Subcutaneous abdominal adipose tissue (tissue), 5 donors: ENCODE results near the gene DNAJB2.
A peak's percentile ranks its signal among the peaks of the same experiment; 100 is the strongest.

Experiments used
- H3K27ac ChIP-seq: one replicate; pipeline ENCODE4 v1.7.0; 2013; ENCODE audit warnings: low read depth, mild to moderate bottlenecking, inconsistent platforms, low read length, moderate library complexity
- H3K27me3 ChIP-seq, 5 donors: one replicate each; pipeline ENCODE4 v1.7.0; 2013; ENCODE audit warnings: low read length in 5 of 5, inconsistent platforms in 1 of 5; ENCODE audit not compliant: control insufficient read depth in 5 of 5, insufficient read depth in 4 of 5
- H3K36me3 ChIP-seq, 5 donors: one replicate each; pipeline ENCODE4 v1.7.0; 2013; ENCODE audit warnings: low read length in 5 of 5; ENCODE audit not compliant: control insufficient read depth in 5 of 5, insufficient read depth in 5 of 5
- H3K4me1 ChIP-seq, 5 donors: one replicate each; pipeline ENCODE4 v1.7.0; 2013; ENCODE audit warnings: low read length in 5 of 5, mild to moderate bottlenecking in 3 of 5, moderate library complexity in 1 of 5; ENCODE audit not compliant: control insufficient read depth in 5 of 5, insufficient read depth in 5 of 5
- H3K4me3 ChIP-seq, 5 donors: one replicate each; pipeline ENCODE4 v1.7.0; 2013; ENCODE audit warnings: low read length in 5 of 5, low read depth in 1 of 5
- H3K9ac ChIP-seq, 5 donors: one replicate each; pipeline ENCODE4 v1.7.0; 2013; ENCODE audit warnings: low read length in 5 of 5, mild to moderate bottlenecking in 4 of 5, moderate library complexity in 3 of 5
- H3K9me3 ChIP-seq, 5 donors: one replicate each; pipeline ENCODE4 v1.7.0; 2013; ENCODE audit warnings: low read length in 5 of 5; ENCODE audit not compliant: control insufficient read depth in 5 of 5
- donor health status: healthy.
- donor health status: healthy.
- donor health status: healthy.
- donor health status: healthy.
- donor health status: healthy.

Gene DNAJB2

DNA sequence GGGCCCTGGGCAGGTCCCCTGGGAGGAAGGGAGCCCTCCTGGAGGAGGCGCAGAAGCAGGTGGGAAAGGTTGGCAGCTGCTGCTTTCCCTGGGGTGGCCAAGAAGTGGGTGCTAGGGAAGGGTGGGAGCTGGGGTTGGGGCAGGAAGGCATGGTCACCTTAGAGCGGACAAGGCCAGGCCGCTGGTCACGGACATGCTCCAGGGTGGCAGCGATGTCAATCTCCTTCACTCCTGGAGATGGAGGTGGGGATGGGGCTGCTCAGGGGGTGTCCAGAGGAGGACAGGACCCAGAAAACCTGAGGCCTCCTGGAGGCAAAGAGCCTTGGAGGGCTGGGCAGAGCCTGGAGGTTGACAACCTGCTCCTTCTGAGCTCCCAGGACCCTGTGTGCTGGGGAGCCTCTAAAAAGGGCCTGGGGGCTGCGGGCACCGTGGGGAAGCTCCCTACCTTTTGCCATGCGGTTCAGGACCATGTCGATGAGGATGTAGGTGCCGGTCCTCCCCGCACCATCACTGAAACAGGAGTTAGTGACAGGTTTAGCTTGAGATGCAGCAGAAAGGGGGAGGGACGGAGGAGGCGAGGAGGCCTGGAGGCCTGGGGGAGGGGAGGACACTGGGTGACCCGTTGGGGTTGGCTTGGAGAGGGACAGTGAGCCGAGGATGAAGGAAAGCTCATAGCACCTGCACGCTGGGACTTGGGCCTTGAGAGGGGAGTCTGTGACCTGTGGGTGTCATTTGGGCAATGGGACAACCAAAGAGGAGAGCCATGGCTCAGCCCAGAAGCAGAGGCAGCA, 11.4 kb downstream of the DNAJB2 start:
- Histone ChIP-seq H3K4me3 (no peak overlapping the region), H3K27me3 (no peaks in the 10 kb centered on the region), H3K9me3 (no peaks in the 10 kb centered on the region), H3K36me3 (peaks cover 0 to 12% (median 6%) of the 10 kb centered on the region in 5 donors), H3K27ac (peak overlapping the region; percentile 65), H3K9ac (peak overlapping the region in 1 of 5 donors; percentile 26), H3K4me1 (peaks cover 0 to 39% (median 36%) of the 10 kb centered on the region in 5 donors)

GRCh38 chr2:219291394-219291793, 12.2 kb downstream of the DNAJB2 start:
- Histone ChIP-seq H3K9ac (no peak overlapping the region), H3K4me3 (no peak overlapping the region), H3K4me1 (peaks cover 0 to 34% (median 30%) of the 10 kb centered on the region in 5 donors), H3K27ac (no peak overlapping the region), H3K36me3 (peaks cover 0 to 6% (median 4%) of the 10 kb centered on the region in 5 donors), H3K9me3 (no peaks in the 10 kb centered on the region), H3K27me3 (no peaks in the 10 kb centered on the region)

- Histone ChIP-seq H3K4me3 (no peak overlapping the region), H3K9me3 (no peaks in the 10 kb centered on the region), H3K36me3 (peaks cover 0 to under 1% (median 0%) of the 10 kb centered on the region in 5 donors), H3K4me1 (peaks cover 0 to 31% (median 25%) of the 10 kb centered on the region in 5 donors), H3K9ac (no peak overlapping the region), H3K27ac (no peak overlapping the region), H3K27me3 (no peaks in the 10 kb centered on the region)
Measured at GRCh38 chr2:219291910-219292490, 12.8 kb downstream of the DNAJB2 start.

DNA sequence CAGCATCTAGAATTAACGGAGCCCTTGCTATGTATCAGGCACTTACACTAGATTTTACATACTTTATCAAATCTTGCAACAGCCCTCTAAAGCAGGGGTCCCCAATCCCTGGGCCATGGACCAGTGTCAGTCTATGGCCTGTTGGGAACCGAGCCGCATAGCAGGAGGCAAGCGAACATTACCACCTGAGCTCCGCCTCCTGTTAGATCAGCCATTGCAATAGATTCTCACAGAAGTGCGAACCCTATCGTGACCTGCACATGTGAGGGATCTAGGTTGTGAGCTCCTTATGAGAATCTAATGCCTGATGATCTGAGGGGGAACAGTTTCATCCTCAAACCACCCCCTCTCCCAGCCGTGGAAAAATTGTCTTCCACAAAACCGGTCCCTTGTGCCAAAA, 13.4 kb downstream of the DNAJB2 start:
- H3K9me3 ChIP-seq = no peaks in the 10 kb centered on the region
- H3K27ac ChIP-seq = no peak overlapping the region
- no peak overlapping the region for H3K4me3 ChIP-seq
- no peaks in the 10 kb centered on the region for H3K36me3 ChIP-seq
- peaks cover 0 to 2% (median 0%) of the 10 kb centered on the region in 5 donors for H3K27me3 ChIP-seq
- peaks cover 0 to 31% (median 25%) of the 10 kb centered on the region in 5 donors for H3K4me1 ChIP-seq
- no peak overlapping the region for H3K9ac ChIP-seq

DNA sequence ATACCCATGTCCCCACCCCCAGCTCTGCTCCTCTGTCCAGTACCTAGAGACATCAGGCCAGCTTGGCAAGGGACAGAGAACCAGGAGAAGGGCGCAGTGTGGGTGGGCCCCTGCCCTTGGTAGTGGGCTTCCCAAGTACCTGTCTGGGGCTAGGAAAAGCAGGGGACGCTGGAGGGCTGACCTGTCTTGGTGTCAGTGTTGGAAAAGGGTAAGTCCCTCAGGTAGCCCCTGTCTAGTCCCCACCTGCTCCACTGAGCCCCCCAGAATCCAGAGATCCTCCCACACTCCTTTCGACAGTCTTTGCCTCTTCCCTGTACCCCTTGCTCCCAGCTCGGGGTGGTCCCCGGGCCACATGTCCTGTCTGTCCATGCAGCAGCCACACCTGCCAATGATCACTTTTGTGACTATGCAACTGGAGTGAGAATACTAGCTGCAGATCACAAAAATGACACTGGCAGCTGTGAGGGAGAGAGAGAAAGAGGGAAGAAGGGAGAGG, 14.6 kb downstream of the DNAJB2 start:
- Histone ChIP-seq H3K4me1 (peaks cover 0 to 34% (median 26%) of the 10 kb centered on the region in 5 donors), H3K9ac (peak overlapping the region in 4 of 5 donors; percentile 56 to 91 (median 78)), H3K27ac (peak overlapping the region; percentile 60), H3K36me3 (no peaks in the 10 kb centered on the region), H3K27me3 (peaks cover 0 to 4% (median 0%) of the 10 kb centered on the region in 5 donors), H3K9me3 (no peaks in the 10 kb centered on the region), H3K4me3 (peak overlapping the region in 2 of 5 donors; percentile 33 to 74)

GRCh38 chr2:219294356-219295351, 15.5 kb downstream of the DNAJB2 start:
- peak overlapping the region; percentile 60 for H3K27ac ChIP-seq
- no peaks in the 10 kb centered on the region for H3K9me3 ChIP-seq
- H3K36me3 ChIP-seq = no peaks in the 10 kb centered on the region
- H3K4me3 ChIP-seq = peak overlapping the region; percentile 33 to 74 (median 64)
- H3K27me3 ChIP-seq = peaks cover 0 to 10% (median 7%) of the 10 kb centered on the region in 5 donors
- peaks cover 0 to 30% (median 23%) of the 10 kb centered on the region in 5 donors for H3K4me1 ChIP-seq
- peak overlapping the region; percentile 56 to 91 (median 76) for H3K9ac ChIP-seq

- Histone ChIP-seq H3K4me1 (peaks cover 0 to 24% (median 16%) of the 10 kb centered on the region in 5 donors), H3K27ac (no peak overlapping the region), H3K36me3 (no peaks in the 10 kb centered on the region), H3K4me3 (no peak overlapping the region), H3K27me3 (peaks cover 0 to 15% (median 11%) of the 10 kb centered on the region in 5 donors), H3K9ac (no peak overlapping the region), H3K9me3 (no peaks in the 10 kb centered on the region)
Measured at GRCh38 chr2:219296142-219296541, 17.0 kb downstream of the DNAJB2 start.

DNA sequence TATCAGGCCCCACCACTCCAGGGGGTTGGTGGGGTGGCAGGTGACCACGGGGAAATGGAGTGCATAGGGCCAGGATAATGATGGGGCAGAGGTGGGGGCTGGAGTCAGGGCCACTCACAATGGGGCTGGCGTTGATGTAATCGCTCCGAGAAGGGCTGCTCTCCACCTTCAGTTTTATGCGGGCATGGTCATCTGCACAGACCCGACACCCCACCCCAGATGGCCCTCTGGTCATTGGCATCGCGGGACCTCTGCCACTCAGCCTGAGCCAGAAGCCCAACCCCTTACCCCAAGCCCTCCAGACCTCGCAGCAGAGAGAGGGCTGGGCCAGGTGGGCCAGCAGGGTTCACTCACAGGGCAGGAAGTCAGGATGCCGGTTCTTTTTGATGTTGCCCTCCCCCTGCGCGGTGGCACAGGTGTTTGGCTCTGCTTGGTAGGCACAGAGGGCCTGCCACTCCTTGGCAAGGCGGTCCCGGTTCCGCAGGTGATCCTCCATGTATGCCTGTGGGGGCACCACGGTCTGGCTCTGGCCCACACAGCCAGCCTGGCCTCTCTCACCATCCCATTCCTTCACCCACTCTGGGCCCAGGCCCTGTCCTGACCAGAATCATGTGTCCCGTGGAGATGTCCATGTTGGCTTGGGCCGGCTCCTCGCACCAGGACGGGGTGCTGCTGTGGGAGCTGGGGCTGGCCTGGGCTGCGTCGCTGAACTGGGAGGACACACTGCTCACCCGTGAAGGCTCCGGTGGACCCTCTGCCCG, 17.6 kb downstream of the DNAJB2 start:
- Histone ChIP-seq H3K27me3 (peaks cover 0 to 16% (median 13%) of the 10 kb centered on the region in 5 donors), H3K36me3 (no peaks in the 10 kb centered on the region), H3K9me3 (no peaks in the 10 kb centered on the region), H3K9ac (no peak overlapping the region), H3K4me1 (peaks cover 0 to 24% (median 16%) of the 10 kb centered on the region in 5 donors), H3K4me3 (no peak overlapping the region), H3K27ac (no peak overlapping the region)
